Measurements from ENCODE around the gene MARS1.

Gene MARS1

GRCh38 chr12:57530396-57531142 lies 42.7 kb downstream of the MARS1 start:
- FAIRE-seq (no peak), DNase-seq (ENCODE audit: insufficient read length) (no peak)
- TF ChIP-seq TAF1 (IDR thresholded peaks at IDR 0.05; ENCODE audit: borderline replicate concordance, low read depth, low read length) = no peak

DNA sequence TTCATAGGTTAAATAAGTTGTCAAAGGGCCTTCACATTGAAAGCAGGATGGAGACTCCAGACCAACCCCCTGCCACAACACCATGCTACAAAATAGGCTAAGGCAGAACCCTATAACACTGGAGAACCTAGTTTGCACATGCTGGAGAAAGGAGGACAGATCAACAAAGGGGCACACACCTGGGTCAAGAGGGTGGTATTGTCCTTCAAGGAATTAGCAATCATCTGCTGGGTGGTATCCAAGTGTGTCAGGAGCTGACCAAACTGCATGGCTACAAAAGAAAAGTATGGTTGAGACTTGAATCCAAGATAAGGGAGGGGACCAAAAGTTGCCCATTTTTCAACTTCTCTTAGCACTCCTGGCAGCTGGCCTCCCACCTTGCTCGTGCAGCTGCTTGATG lies 44.0 kb downstream of the MARS1 start:
- FAIRE-seq = no peak
- TF ChIP-seq POLR2AphosphoS5 (IDR thresholded peaks at IDR 0.05; ENCODE audit: low read depth, low read length) (no peak), TAF1 (IDR thresholded peaks at IDR 0.05; ENCODE audit: borderline replicate concordance, low read depth, low read length) (no peak), POLR2A (IDR thresholded peaks at IDR 0.05; ENCODE audit: low read depth, low read length) (no peak)

GRCh38 chr12:57533108-57533507 lies 45.2 kb downstream of the MARS1 start:
- FAIRE-seq = no peak
- no peak for TF ChIP-seq POLR2AphosphoS5 (IDR thresholded peaks at IDR 0.05; ENCODE audit: low read depth, low read length)
- TF ChIP-seq TAF1 (IDR thresholded peaks at IDR 0.05; ENCODE audit: borderline replicate concordance, low read depth, low read length) = no peak
- TF ChIP-seq POLR2A (IDR thresholded peaks at IDR 0.05; ENCODE audit: low read depth, low read length) = no peak
- no peak for DNase-seq (ENCODE audit: insufficient read length)

More for the DNA sequence above, 44.0 kb downstream of the MARS1 start:
- no peak for DNase-seq (ENCODE audit: insufficient read length)

DNA sequence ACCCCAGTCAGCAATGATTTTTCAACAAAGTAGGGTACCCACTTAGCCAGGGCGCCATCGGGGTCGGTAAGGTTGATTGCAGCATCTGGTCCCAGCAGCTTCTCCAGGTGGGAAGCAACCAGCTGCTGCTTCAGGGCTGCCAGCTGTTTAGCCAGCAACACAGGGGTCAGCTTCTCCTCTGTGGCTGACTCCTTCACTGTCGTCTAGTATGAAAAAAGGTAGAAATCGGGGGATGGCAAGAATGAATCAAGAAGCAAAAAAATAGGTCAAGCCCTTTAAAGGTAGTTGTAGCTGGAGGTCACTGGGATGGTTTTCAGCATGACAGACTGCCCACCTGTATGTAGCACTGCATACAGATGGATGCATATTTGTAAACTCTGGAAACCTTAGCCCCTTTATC lies 46.4 kb downstream of the MARS1 start:
- TF ChIP-seq POLR2AphosphoS5 (IDR thresholded peaks at IDR 0.05; ENCODE audit: low read depth, low read length) = no peak
- no peak for TF ChIP-seq TAF1 (IDR thresholded peaks at IDR 0.05; ENCODE audit: borderline replicate concordance, low read depth, low read length)
- FAIRE-seq (no peak), DNase-seq (ENCODE audit: insufficient read length) (no peak)

DNA sequence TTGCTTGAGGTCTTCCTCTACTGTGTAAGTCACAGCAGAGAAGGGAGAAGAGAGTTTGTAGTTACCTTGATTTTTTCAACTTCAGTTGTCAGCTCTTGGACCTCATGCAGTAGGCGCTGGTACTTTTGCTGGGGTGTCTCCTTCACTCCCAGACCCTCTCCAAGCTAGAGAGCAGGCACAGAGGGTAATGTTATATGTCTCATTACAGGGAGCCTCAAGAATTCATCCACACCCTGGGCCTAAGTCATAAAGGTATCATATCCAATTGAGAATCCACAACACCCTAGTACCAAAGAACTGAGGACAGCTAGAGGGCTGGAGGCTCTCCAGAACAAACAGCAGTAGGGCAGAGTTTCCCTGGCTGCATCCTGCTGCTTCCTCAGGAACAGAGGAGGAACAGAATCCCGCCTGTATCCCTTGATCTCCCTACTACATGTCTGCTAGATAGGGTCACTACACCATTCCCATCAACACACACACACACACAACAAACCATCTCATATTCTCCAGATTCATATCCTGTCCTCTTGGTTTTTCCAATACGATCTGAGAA lies 47.2 kb downstream of the MARS1 start:
- FAIRE-seq (no peak), DNase-seq (ENCODE audit: insufficient read length) (no peak)
- TF ChIP-seq TAF1 (IDR thresholded peaks at IDR 0.05; ENCODE audit: borderline replicate concordance, low read depth, low read length) (no peak), POLR2A (IDR thresholded peaks at IDR 0.05; ENCODE audit: low read depth, low read length) (no peak), POLR2AphosphoS5 (IDR thresholded peaks at IDR 0.05; ENCODE audit: low read depth, low read length) (no peak)

- DNase-seq (ENCODE audit: insufficient read length) = no peak
- TF ChIP-seq TAF1 (IDR thresholded peaks at IDR 0.05; ENCODE audit: borderline replicate concordance, low read depth, low read length) (no peak), POLR2AphosphoS5 (IDR thresholded peaks at IDR 0.05; ENCODE audit: low read depth, low read length) (no peak), POLR2A (IDR thresholded peaks at IDR 0.05; ENCODE audit: low read depth, low read length) (no peak)
- FAIRE-seq = no peak
Observed at GRCh38 chr12:57535764-57536596, 48.1 kb downstream of the MARS1 start.

DNA sequence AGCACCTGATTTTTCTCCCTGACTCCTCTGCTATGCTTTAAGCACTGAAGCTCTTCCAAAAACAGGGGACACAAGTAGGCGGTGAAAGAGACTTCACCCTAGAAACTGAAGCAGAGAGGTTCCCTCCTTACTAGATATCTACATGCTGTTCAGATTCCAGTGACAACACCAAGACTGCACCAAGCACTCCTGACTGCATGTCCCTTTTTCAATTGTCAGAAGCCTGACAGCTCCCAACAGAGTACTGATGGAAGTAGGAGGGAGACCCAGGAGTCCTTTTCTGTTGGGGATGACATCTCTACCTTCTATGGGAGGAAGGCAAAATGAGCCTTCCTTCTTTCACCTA lies 48.7 kb downstream of the MARS1 start:
- FAIRE-seq = no peak
- TF ChIP-seq POLR2A (IDR thresholded peaks at IDR 0.05; ENCODE audit: low read depth, low read length) (no peak), POLR2AphosphoS5 (IDR thresholded peaks at IDR 0.05; ENCODE audit: low read depth, low read length) (no peak)
- DNase-seq (ENCODE audit: insufficient read length) = no peak

- TF ChIP-seq POLR2AphosphoS5 (IDR thresholded peaks at IDR 0.05; ENCODE audit: low read depth, low read length) = no peak
- no peak for TF ChIP-seq POLR2A (IDR thresholded peaks at IDR 0.05; ENCODE audit: low read depth, low read length)
- no peak for TF ChIP-seq TAF1 (IDR thresholded peaks at IDR 0.05; ENCODE audit: borderline replicate concordance, low read depth, low read length)
- no peak for FAIRE-seq
Observed at GRCh38 chr12:57539134-57539768, 51.4 kb downstream of the MARS1 start.

DNA sequence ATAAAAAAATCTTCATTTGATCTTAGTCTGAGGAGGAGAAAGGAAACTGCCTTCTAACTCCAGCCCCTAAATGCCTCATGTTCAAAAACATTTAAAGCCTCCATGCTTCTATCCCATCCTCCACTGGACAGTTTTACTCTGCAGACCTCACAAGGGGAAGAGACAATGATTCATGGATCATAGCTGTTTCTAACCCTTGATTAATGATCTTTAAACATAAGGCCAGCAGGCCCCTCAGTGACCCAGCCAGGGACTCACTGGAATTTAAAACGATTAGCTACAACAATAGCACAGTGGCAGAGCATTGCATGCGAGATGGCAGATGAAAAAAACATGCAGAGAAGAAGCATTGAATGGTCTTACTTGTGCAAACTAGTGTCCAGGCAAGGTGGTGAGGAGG lies 53.1 kb downstream of the MARS1 start:
- FAIRE-seq (no peak), DNase-seq (ENCODE audit: insufficient read length) (no peak)
- no peak for TF ChIP-seq POLR2A (IDR thresholded peaks at IDR 0.05; ENCODE audit: low read depth, low read length)
- TF ChIP-seq POLR2AphosphoS5 (IDR thresholded peaks at IDR 0.05; ENCODE audit: low read depth, low read length) = no peak
- TF ChIP-seq TAF1 (IDR thresholded peaks at IDR 0.05; ENCODE audit: borderline replicate concordance, low read depth, low read length) = no peak

More at GRCh38 chr12:57539134-57539768, 51.4 kb downstream of the MARS1 start:
- DNase-seq (ENCODE audit: insufficient read length) = no peak

GRCh38 chr12:57541717-57542116 lies 53.8 kb downstream of the MARS1 start:
- TF ChIP-seq TAF1 (IDR thresholded peaks at IDR 0.05; ENCODE audit: borderline replicate concordance, low read depth, low read length) = no peak
- DNase-seq (ENCODE audit: insufficient read length) = no peak
- FAIRE-seq = no peak

DNA sequence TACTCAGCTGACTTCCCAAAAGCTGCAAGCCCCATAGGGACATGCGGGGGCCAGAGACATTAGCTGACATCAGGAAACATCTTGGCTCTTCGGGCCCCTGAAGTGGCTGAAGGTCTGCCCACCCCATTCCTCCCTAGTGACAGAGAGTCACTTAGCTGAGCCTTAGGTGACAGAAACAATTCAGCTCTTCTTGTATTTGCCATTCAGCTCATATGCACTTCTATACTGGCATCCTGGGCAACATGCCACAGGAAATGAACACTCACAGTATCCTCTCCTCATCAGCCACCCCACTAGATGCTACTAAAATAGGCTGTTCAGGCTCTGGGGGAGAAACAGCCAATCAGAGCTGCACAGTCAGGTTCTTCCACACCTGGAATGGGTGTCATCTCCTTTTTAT lies 55.7 kb downstream of the MARS1 start:
- DNase-seq (ENCODE audit: insufficient read length) (no peak), FAIRE-seq (no peak)
- TF ChIP-seq POLR2AphosphoS5 (IDR thresholded peaks at IDR 0.05; ENCODE audit: low read depth, low read length) = no peak
- TF ChIP-seq POLR2A (IDR thresholded peaks at IDR 0.05; ENCODE audit: low read depth, low read length) = no peak
- no peak for TF ChIP-seq TAF1 (IDR thresholded peaks at IDR 0.05; ENCODE audit: borderline replicate concordance, low read depth, low read length)
